C1 segment of cervical spinal cord (tissue), 14 donors: ENCODE measurements around the gene TPRN.

Experiments used
- DNase-seq, 14 donors: peaks; one replicate each; lab custom pipeline; 2025; lab: John Stamatoyannopoulos, UW

TPRN gene

GRCh38 chr9:137236238-137236935 lies 35.8 kb upstream of the TPRN start:
- peak; percentile 10 to 81 (median 56) for DNase-seq

DNA sequence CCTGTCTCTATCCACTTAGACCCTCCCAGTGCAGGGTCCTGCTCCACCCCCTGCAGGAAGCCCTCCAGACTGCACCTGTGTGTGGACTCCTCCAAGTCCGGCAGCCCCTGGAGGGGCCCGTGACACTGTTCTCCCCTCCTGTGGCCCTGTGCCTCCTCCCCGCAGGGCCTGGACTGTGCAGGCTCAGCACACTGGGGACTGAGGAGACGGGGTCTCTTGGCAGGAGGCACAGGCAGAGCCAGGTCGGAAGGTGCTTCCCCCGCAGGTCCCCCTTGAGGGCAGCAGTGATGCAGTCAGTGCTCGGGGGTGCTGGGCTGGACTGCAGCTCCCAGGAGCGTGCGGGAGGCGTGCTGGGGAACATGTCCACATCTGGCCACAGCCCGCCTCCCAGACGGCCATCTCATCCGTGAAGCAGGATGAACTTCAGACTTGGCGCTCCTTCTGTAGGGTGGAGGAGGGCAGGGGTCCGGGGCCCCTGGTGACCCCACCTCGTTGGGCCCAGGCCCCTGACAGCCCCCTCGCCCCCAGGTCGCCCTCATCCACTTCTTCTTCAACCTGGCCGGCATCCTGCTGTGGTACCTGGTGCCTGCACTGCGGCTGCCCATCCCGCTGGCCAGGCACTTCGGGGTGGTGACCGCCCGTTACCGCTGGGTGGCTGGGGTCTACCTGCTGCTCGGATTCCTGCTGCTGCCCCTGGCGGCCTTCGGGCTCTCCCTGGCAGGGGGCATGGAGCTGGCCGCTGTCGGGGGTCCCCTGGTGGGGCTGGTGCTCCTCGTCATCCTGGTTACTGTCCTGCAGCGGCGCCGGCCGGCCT lies 35.1 kb upstream of the TPRN start:
- DNase-seq: no peak

DNA sequence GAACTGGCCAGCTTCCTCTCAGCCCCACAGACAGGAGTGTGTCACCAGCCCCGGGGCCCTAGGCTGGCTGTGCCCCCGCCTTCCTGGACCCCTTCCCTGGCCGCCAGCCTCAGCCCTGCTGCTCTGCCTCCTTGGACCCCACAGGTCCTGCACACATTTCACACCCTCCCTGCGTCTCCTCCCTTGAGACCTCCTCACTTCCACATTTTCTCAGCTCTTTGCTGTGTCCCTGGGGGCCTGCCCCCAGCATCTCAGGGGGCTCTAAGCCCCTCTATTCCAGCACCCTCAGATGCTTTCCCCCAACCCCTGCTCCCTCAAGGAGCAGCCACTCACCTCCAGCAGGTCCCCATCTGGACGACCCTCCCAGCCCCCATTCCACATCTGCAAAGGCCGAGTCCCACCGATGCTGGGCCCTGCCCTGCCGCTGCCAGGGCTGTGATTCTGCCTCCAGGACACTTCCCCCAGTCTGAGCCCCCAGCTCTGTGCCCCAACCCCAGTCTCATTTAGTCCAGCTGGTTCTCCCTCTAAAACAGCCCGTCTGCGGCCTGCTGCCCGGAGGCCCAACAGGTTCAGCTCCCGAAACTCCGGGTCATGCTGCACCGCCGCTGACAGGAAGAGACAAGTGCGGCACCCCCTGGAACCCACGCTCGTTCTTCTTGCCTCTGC lies 34.4 kb upstream of the TPRN start:
- DNase-seq: no peak

GRCh38 chr9:137234055-137234697 lies 33.6 kb upstream of the TPRN start:
- no peak for DNase-seq

- no peak for DNase-seq
These were observed 32.8 kb upstream of the TPRN start for GRCh38 chr9:137233143-137233980.

DNA sequence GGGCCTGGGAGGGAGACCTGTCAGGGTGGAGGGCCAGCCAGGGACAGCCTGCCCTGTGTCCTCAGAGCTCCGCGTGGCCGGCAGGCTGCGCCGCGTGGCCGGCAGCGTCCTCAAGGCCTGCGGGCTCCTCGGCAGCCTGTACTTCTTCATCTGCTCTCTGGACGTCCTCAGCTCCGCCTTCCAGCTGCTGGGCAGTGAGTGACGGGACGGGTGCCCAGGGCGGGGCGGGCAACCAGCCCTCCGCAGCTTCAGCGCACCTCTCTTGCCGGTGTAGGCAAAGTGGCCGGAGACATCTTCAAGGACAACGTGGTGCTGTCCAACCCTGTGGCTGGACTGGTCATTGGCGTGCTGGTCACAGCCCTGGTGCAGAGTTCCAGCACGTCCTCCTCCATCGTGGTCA lies 32.0 kb upstream of the TPRN start:
- DNase-seq: no peak

DNA sequence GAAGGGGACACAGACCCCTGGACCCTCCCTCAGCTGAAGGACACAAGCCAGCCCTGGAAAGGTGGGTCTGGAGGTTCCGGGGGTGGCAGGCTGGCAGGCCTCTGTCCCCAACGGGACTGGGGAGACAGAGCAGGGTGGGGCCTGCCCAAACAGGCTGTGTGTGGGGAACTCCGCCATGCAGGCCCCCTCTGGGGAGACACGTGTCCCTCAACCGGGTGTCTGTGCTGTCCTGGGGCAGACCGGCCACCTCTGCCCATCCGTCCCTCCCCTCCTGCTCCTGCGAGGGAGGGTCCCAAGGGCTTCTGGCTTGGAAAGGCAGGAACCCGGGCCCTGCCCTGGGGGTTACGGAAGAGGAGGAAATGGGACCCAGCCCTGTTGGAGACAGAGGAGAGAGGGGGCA lies 31.6 kb upstream of the TPRN start:
- no peak for DNase-seq

- no peak for DNase-seq
These were observed 31.0 kb upstream of the TPRN start for GRCh38 chr9:137231372-137232039.

- DNase-seq: no peak
These were observed 30.3 kb upstream of the TPRN start, which contains the start of gene SLC34A3 for GRCh38 chr9:137230705-137231371. TSS of gene SLC34A3 (plus strand) at chr9:137230901. CDS start at chr9:137231703, 802 bp downstream.

DNA sequence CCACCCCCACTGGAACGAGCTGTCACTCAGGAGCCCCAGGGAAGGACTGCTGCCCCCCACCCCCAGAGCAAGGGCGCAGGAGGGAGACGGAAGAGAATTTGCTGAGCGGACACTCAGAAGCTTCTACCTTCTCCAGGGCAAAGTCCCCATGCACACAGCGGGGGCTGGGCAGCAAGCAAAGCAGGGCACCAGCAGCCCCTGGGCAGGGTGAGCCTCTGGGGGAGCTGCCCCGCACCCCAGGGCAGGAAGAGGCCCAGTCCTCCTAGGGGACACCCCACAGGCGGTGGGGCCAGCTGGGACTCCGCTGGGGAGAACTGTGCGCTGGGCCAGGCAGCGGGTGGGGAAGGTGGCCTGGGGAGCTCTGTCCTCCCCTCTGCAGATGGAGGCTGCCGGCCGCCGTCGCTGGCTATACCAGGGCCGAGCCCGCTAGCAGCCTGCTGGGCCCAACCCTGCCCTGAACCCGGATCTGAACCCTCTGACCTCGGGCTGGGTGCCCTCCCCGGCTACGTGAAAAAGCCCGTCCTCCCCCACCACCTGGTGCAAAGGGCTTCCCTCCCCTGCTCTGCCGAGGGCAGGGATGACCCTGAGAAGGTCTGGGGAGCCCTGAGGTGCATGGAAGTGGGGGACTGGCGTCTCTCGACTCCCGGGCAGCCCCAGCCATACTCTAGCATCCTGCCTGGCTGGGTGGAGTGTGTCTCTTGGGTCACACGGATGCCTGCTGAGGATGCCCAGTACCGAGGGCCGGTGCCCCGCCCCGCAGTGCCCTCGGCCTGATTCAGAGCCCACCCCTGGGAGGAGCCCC lies 29.6 kb upstream of the TPRN start:
- no peak for DNase-seq

GRCh38 chr9:137228968-137229896 lies 28.7 kb upstream of the TPRN start:
- no peak for DNase-seq

GRCh38 chr9:137228506-137228967 lies 28.0 kb upstream of the TPRN start:
- no peak for DNase-seq

DNA sequence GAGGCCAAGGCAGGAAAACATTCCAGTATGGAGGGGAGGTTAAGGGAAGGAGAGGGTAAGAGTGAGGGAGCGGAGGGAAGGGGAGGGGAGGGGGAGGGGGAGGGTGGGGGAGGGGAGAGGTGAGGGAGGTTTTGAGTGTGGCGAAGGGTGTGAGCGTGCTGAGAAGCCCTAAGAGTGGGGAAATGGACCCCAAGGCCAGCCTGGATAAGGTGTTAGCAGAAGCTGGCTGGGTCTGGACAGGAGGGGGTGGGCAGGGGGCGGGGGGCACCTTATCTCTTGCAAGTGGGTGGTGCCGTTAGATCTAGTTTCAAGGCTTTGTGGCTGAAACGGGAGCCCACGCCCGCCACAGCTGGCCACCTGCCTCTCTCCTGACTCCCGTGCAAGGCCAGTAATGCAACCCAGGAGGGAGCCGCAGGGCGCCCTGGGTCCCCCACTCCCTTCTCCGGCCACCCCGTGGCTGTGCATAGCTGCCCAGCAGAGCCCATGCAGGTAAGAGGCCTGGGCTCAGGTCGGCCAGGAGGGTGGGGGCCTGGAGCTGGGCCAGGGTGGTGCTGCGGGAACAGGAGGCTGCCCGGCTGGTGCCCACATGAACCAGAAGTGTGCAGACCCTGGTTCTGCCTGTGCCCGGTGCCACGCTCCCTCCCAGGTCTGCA lies 27.4 kb upstream of the TPRN start:
- DNase-seq: no peak

GRCh38 chr9:137227054-137227852 lies 26.7 kb upstream of the TPRN start, which contains the start of gene RNF224:
TSS of gene RNF224 (plus strand) at chr9:137227502. CDS start at chr9:137228336, 834 bp downstream.
- DNase-seq: peak in 11 of 14 donors; percentile 14 to 70 (median 43)

DNA sequence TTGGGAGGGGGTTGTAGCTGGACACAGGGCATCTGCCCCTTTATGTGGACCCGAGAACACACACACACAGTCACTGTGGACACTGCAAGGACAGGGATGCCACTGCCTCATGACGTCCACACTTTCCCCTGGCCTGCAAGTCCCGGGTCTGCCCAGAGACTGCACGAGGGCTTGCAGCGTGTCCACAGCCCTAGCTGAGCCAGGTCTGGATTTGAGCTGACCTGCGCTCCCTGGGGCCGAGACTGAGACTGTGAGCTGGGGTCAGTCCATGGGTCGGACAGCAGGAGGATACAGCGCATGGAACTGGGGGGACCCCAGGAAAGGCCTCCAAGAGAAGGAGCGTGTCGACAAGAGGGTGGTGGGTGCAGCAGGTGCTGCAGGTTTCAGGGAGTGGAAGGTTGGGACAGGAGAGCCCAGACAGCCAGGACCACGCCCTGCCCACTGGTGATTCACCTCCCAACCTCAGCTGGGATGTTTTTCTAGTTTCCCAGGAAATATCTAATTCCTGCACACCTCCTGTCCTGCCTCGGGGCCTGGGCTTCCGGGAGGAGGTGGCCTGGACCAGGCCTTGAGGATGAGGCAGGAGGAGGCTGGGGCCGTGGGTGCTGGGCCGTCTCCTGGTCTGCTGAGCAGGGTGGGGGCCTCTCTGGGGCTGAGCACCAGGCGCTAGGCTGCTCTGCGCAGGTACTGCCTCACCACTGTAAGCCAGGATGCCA lies 26.0 kb upstream of the TPRN start:
- no peak for DNase-seq
